ENCODE results near the gene DISC1. TPM values are rescaled to one million over a fixed set of nuclear protein-coding genes. Genes with fewer than 3 reads are reported as not detected.

Gene DISC1
- total and polyA plus RNA-seq, 2 donors (not counting 1 experiment from before 2014, with no cell fraction given), result 2.7 to 4.3 TPM

DNA sequence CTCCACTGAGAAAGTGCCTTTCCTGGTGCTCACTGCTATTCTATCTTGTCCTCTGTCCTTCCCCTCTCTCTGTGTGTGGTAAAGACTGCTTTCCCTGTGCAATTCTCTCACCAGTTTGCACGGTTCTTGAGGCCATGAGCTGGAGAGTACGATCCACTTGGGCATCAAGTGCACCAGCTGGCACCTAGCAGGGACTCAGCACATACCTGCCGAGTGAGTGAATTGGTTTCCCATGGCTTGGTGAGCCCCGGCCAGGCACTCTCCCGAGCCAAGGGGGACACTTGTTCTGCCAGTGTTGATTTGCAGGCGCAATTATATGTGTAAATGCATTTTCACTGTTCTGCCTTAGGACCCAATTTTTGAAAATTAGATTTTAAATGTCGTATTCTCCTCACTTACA, 313.5 kb downstream of the DISC1 start:
- H2AFZ ChIP-seq (ENCODE audit: insufficient read depth, low read depth, low read length, poor library complexity, severe bottlenecking), result no peak overlapping the region
- H3K79me2 ChIP-seq (ENCODE audit: control insufficient read depth, insufficient read depth, low read length), result no peaks in the 10 kb centered on the region
- ChIA-PET CTCF (interaction anchor here (1.4 kb wide), 1 partner anchor 8 kb away, joined by 4 read pairs; no protein-coding TSS in a partner anchor), POLR2A (no interaction called here)
- no peaks in the 10 kb centered on the region for H3K9me3 ChIP-seq (ENCODE audit: control extremely low read depth in 1 of 3, control insufficient read depth in 2 of 3, insufficient read depth in 1 of 3, low read length in 2 of 3)
- no peaks in the 10 kb centered on the region for H4K20me1 ChIP-seq (ENCODE audit: control insufficient read depth, insufficient read depth, low read length, poor library complexity, severe bottlenecking)
- H3K4me1 ChIP-seq (ENCODE audit: control insufficient read depth in 2 of 2, insufficient read depth in 2 of 2, low read length in 2 of 2), result no peaks in the 10 kb centered on the region
- H3K36me3 ChIP-seq (replicated peaks in 1 of 2; ENCODE audit: control extremely low read depth in 1 of 2, control insufficient read depth in 1 of 2, extremely low read depth in 1 of 2, insufficient read depth in 2 of 2, low read length in 1 of 2), result no peaks in the 10 kb centered on the region
- H3K4me3 Mint-ChIP-seq, result no peak overlapping the region
- H3K9ac ChIP-seq (ENCODE audit: low read length), result no peak overlapping the region
- intact Hi-C loops (cut with micrococcal nuclease), result no loop called here
- no peaks in the 10 kb centered on the region for H3K27me3 Mint-ChIP-seq
- H3K4me3 ChIP-seq (ENCODE audit: control extremely low read depth in 1 of 5, extremely low read depth in 1 of 5, insufficient read depth in 1 of 5, low read depth in 2 of 5, low read length in 4 of 5), result no peak overlapping the region
- WGBS (ENCODE audit: insufficient coverage), result 89% methylated on average over 3 of the region's 7 CpGs
- ATAC-seq (ENCODE audit: low read depth) (no peak), DNase-seq (no peak)
- H3K27ac Mint-ChIP-seq, result no peak overlapping the region
- H3K4me2 ChIP-seq (replicated peaks; ENCODE audit: low read depth, low read length, poor library complexity, severe bottlenecking), result no peak overlapping the region
- no peaks in the 10 kb centered on the region for H3K4me1 Mint-ChIP-seq
- H3K9me3 Mint-ChIP-seq (ENCODE audit: insufficient read depth), result peaks cover 2% of the 10 kb centered on the region
- TF ChIP-seq, protein P1, sequence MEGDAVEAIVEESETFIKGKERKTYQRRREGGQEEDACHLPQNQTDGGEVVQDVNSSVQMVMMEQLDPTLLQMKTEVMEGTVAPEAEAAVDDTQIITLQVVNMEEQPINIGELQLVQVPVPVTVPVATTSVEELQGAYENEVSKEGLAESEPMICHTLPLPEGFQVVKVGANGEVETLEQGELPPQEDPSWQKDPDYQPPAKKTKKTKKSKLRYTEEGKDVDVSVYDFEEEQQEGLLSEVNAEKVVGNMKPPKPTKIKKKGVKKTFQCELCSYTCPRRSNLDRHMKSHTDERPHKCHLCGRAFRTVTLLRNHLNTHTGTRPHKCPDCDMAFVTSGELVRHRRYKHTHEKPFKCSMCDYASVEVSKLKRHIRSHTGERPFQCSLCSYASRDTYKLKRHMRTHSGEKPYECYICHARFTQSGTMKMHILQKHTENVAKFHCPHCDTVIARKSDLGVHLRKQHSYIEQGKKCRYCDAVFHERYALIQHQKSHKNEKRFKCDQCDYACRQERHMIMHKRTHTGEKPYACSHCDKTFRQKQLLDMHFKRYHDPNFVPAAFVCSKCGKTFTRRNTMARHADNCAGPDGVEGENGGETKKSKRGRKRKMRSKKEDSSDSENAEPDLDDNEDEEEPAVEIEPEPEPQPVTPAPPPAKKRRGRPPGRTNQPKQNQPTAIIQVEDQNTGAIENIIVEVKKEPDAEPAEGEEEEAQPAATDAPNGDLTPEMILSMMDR (IDR thresholded peaks at IDR 0.05), result no peak
- no peak for TF ChIP-seq EZH2 (IDR thresholded peaks at IDR 0.05; ENCODE audit: borderline replicate concordance, insufficient read depth, low read depth, low read length, poor library complexity, severe bottlenecking)
- no peaks in the 10 kb centered on the region for H3K27me3 ChIP-seq (replicated peaks in 1 of 4; ENCODE audit: control extremely low read depth in 1 of 4, control insufficient read depth in 3 of 4, insufficient read depth in 4 of 4, low read length in 3 of 4)
- H3K27ac ChIP-seq (ENCODE audit: low read length in 2 of 2), result no peak overlapping the region

DNA sequence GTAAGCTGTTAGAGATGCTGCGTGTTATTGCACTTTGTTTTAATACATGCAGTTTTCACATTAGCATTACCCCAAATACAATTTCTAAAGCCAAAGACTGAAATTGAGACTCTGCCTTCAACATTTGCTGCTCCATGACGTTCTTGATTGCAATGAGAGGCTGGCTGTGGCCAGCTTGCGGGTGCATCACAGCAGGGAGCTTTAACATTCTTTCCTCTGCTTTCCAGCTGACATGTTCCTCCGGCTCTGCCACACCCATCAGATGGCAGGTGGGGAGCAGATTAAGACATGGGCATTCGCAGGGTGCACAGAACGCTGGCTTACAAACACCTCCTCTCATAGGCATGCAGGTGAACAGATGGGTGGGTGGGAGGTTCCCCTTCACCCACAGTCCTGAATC, 314.1 kb downstream of the DISC1 start:
- ChIA-PET POLR2A (no interaction called here), CTCF (interaction anchor here (1.4 kb wide), 1 partner anchor 9 kb away, joined by 4 read pairs; no protein-coding TSS in a partner anchor)
- Mint-ChIP-seq H3K27ac (no peak overlapping the region), H3K4me3 (no peak overlapping the region), H3K27me3 (no peaks in the 10 kb centered on the region), H3K9me3 (ENCODE audit: insufficient read depth) (peaks cover 2% of the 10 kb centered on the region), H3K4me1 (no peaks in the 10 kb centered on the region)
- Histone ChIP-seq H3K27ac (ENCODE audit: low read length in 2 of 2) (no peak overlapping the region), H3K9me3 (ENCODE audit: control extremely low read depth in 1 of 3, control insufficient read depth in 2 of 3, insufficient read depth in 1 of 3, low read length in 2 of 3) (no peaks in the 10 kb centered on the region), H3K79me2 (ENCODE audit: control insufficient read depth, insufficient read depth, low read length) (no peaks in the 10 kb centered on the region), H4K20me1 (ENCODE audit: control insufficient read depth, insufficient read depth, low read length, poor library complexity, severe bottlenecking) (no peaks in the 10 kb centered on the region), H3K27me3 (replicated peaks in 1 of 4; ENCODE audit: control extremely low read depth in 1 of 4, control insufficient read depth in 3 of 4, insufficient read depth in 4 of 4, low read length in 3 of 4) (no peaks in the 10 kb centered on the region), H3K4me2 (replicated peaks; ENCODE audit: low read depth, low read length, poor library complexity, severe bottlenecking) (no peak overlapping the region), H2AFZ (ENCODE audit: insufficient read depth, low read depth, low read length, poor library complexity, severe bottlenecking) (no peak overlapping the region), H3K4me1 (ENCODE audit: control insufficient read depth in 2 of 2, insufficient read depth in 2 of 2, low read length in 2 of 2) (no peaks in the 10 kb centered on the region), H3K4me3 (ENCODE audit: control extremely low read depth in 1 of 5, extremely low read depth in 1 of 5, insufficient read depth in 1 of 5, low read depth in 2 of 5, low read length in 4 of 5) (no peak overlapping the region), H3K9ac (ENCODE audit: low read length) (no peak overlapping the region), H3K36me3 (replicated peaks in 1 of 2; ENCODE audit: control extremely low read depth in 1 of 2, control insufficient read depth in 1 of 2, extremely low read depth in 1 of 2, insufficient read depth in 2 of 2, low read length in 1 of 2) (no peaks in the 10 kb centered on the region)
- 100% methylated on average over 4 of the region's 6 CpGs for WGBS (ENCODE audit: insufficient coverage)
- ATAC-seq (ENCODE audit: low read depth), result no peak
- no peak for DNase-seq
- intact Hi-C loops (cut with micrococcal nuclease), result no loop called here
- TF ChIP-seq EZH2 (IDR thresholded peaks at IDR 0.05; ENCODE audit: borderline replicate concordance, insufficient read depth, low read depth, low read length, poor library complexity, severe bottlenecking), result no peak
- TF ChIP-seq, protein P1 (IDR thresholded peaks at IDR 0.05), result no peak
